Measurements from ENCODE around the gene TMEM14C.
"Not testable (repeated sequence)": the region's sequence is repeated elsewhere in the genome, so short reads cannot be mapped to it uniquely, and the experiment has no call there.

TMEM14C gene

DNA sequence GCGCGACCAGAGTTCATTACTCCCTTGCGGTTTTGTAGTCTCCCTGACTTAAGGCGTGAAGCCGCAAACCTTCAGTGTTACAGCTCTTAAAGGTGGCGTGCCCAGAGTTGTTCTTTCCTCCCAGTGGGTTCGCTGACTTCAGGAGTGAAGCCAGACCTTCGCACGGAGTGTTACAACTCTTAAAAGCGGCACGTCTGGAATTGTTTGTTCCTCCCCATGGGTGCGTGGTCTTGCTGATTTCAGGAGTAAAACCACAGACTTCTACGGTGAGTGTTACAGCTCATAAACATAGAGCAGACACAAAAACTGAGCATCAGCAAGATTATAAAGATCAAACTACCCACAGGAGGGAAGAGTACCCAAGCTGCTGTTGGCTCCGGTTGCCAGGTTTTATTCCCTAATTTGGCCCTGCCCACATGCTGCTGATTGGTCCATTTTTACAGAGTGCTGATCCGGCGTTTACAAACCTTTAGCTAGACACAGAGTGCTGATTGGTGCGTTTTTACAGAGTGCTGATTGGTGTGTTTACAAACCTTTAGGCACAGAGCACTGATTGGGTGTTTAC lies 10.4 kb downstream of the TMEM14C start:
- peaks cover 0 to 6% (median 0%) of the 10 kb centered on the region in 4 donors for H3K4me1 ChIP-seq
- TF ChIP-seq CTCF (IDR thresholded peaks at IDR 0.05): no peak
- H3K27ac ChIP-seq: no peak overlapping the region
- H3K27me3 ChIP-seq: no peaks in the 10 kb centered on the region
- H3K36me3 ChIP-seq: peaks cover 30 to 57% (median 47%) of the 10 kb centered on the region in 3 donors
- DNase-seq: no peak
- no peaks in the 10 kb centered on the region for H3K9me3 ChIP-seq
- intact Hi-C loops (cut with DNase I; ENCODE audit: low total_unique reads): no loop called here
- H3K4me3 ChIP-seq: no peak overlapping the region

- Histone ChIP-seq H3K27ac (no peak overlapping the region), H3K9me3 (no peaks in the 10 kb centered on the region), H3K4me3 (no peak overlapping the region), H3K27me3 (no peaks in the 10 kb centered on the region), H3K36me3 (peaks cover 30 to 51% (median 41%) of the 10 kb centered on the region in 3 donors), H3K4me1 (peaks cover 0 to 6% (median 0%) of the 10 kb centered on the region in 4 donors)
- intact Hi-C loops (cut with DNase I; ENCODE audit: low total_unique reads): no loop called here
- TF ChIP-seq CTCF (IDR thresholded peaks at IDR 0.05): no peak
- no peak for DNase-seq
Measured at GRCh38 chr6:10733863-10734262, 11.0 kb downstream of the TMEM14C start.

GRCh38 chr6:10736731-10737130 lies 13.9 kb downstream of the TMEM14C start:
- Histone ChIP-seq H3K4me3 (no peak overlapping the region), H3K9me3 (no peaks in the 10 kb centered on the region), H3K36me3 (peaks cover 18 to 22% (median 19%) of the 10 kb centered on the region in 3 donors), H3K27me3 (no peaks in the 10 kb centered on the region), H3K4me1 (no peaks in the 10 kb centered on the region), H3K27ac (no peak overlapping the region)
- no peak for DNase-seq
- intact Hi-C loops (cut with DNase I; ENCODE audit: low total_unique reads): no loop called here
- TF ChIP-seq CTCF (IDR thresholded peaks at IDR 0.05): no peak

GRCh38 chr6:10740061-10740460 lies 17.2 kb downstream of the TMEM14C start:
- no peak overlapping the region for H3K27ac ChIP-seq
- TF ChIP-seq CTCF (IDR thresholded peaks at IDR 0.05): no peak
- H3K27me3 ChIP-seq: no peaks in the 10 kb centered on the region
- no peaks in the 10 kb centered on the region for H3K4me1 ChIP-seq
- H3K36me3 ChIP-seq: peaks cover 0 to 12% (median 0%) of the 10 kb centered on the region in 3 donors
- H3K9me3 ChIP-seq: no peaks in the 10 kb centered on the region
- no peak for DNase-seq
- no peak overlapping the region for H3K4me3 ChIP-seq
- intact Hi-C loops (cut with DNase I; ENCODE audit: low total_unique reads): no loop called here

GRCh38 chr6:10741643-10742042 lies 18.8 kb downstream of the TMEM14C start:
- intact Hi-C loops (cut with DNase I; ENCODE audit: low total_unique reads); DNase-seq: not testable (repeated sequence)

GRCh38 chr6:10742251-10742650 lies 19.4 kb downstream of the TMEM14C start:
- intact Hi-C loops (cut with DNase I; ENCODE audit: low total_unique reads): no loop called here
- TF ChIP-seq CTCF (IDR thresholded peaks at IDR 0.05): no peak
- Histone ChIP-seq H3K36me3 (peaks cover 0 to 12% (median 0%) of the 10 kb centered on the region in 3 donors), H3K27me3 (no peaks in the 10 kb centered on the region), H3K27ac (no peak overlapping the region), H3K4me1 (peaks cover 0 to 4% (median 0%) of the 10 kb centered on the region in 4 donors), H3K9me3 (no peaks in the 10 kb centered on the region), H3K4me3 (no peak overlapping the region)
- no peak for DNase-seq

More at GRCh38 chr6:10741643-10742042, 18.8 kb downstream of the TMEM14C start:
- H3K9me3 ChIP-seq, H3K4me3 ChIP-seq, H3K27ac ChIP-seq, H3K27me3 ChIP-seq, H3K4me1 ChIP-seq: not testable (repeated sequence)
- H3K36me3 ChIP-seq: peaks cover 0 to 12% (median 0%) of the 10 kb centered on the region in 3 donors
